CD4-positive, alpha-beta T cell (primary cell): ENCODE results near the gene ISYNA1. TPM values are rescaled to one million over a fixed set of nuclear protein-coding genes. Genes with fewer than 3 reads are reported as not detected.

Experiments used
- ATAC-seq: fragments of 200-7000 bp; cut with Tn5 transposase; one replicate; pipeline ENCODE4 v1.10.0; 2022; ENCODE audit warnings: mild to moderate bottlenecking; ENCODE audit not compliant: poor library complexity
- CTCF ChIA-PET: fragments of 350-600 bp; sonication (Branson Sonifier 250); formaldehyde crosslinking; loops from one replicate; lab custom pipeline; 2021; ENCODE audit warnings: antibody characterized with exemption, inconsistent platforms; lab: Charles Lee
- POLR2A ChIA-PET: fragments of 350-600 bp; sonication (Branson Sonifier 250); formaldehyde crosslinking; loops from one replicate; lab custom pipeline; 2021; ENCODE audit warnings: antibody characterized with exemption, inconsistent platforms; lab: Charles Lee
- DNase-seq, 14 experiments: peaks; one replicate each; pipeline ENCODE4 v3.0.0-alpha.2; 2013 to 2020; ENCODE audit warnings: mixed read lengths in 2 of 14
- H3K27ac ChIP-seq, 2 donors: one replicate each; pipeline versions ENCODE4 v1.5.1 to v1.7.0; 2013; ENCODE audit warnings: low read length in 2 of 2, low read depth in 1 of 2, mild to moderate bottlenecking in 1 of 2
- H3K27me3 ChIP-seq, 2 experiments: 1 replicate in 1 of 2; 2 replicates in 1 of 2; pipeline versions ENCODE4 v1.6.1 to v1.7.0; 2013; ENCODE audit warnings: low read length in 2 of 2, control low read depth in 1 of 2, mild to moderate bottlenecking in 1 of 2, moderate library complexity in 1 of 2; ENCODE audit not compliant: insufficient read depth in 2 of 2, control insufficient read depth in 1 of 2
- H3K36me3 ChIP-seq: one replicate; pipeline ENCODE4 v1.6.1; 2013; ENCODE audit warnings: low read length, control low read depth; ENCODE audit not compliant: insufficient read depth
- H3K4me1 ChIP-seq: one replicate; pipeline ENCODE4 v1.6.1; 2013; ENCODE audit warnings: low read length, control low read depth; ENCODE audit not compliant: insufficient read depth
- H3K4me3 ChIP-seq: one replicate; pipeline ENCODE4 v1.5.1; 2013; ENCODE audit warnings: mild to moderate bottlenecking, low read length, moderate library complexity
- H3K9me3 ChIP-seq, 2 experiments: 1 replicate in 1 of 2; 2 replicates in 1 of 2; pipeline versions ENCODE4 v1.6.1 to v1.7.0; 2013; ENCODE audit warnings: low read length in 2 of 2, mild to moderate bottlenecking in 2 of 2, control low read depth in 1 of 2, moderate library complexity in 1 of 2; ENCODE audit not compliant: control insufficient read depth in 1 of 2, insufficient read depth in 1 of 2
- H3K27ac Mint-ChIP-seq: one replicate; pipeline ENCODE4 v1.8.0; 2020; ENCODE audit warnings: mixed read lengths
- H3K27me3 Mint-ChIP-seq: one replicate; pipeline ENCODE4 v1.8.0; 2021; ENCODE audit warnings: mixed read lengths
- H3K36me3 Mint-ChIP-seq: one replicate; pipeline ENCODE4 v1.8.0; 2021; ENCODE audit warnings: low read depth, mixed read lengths
- H3K4me1 Mint-ChIP-seq: one replicate; pipeline ENCODE4 v1.8.0; 2021; ENCODE audit warnings: low read depth, mixed read lengths
- H3K4me3 Mint-ChIP-seq: one replicate; pipeline ENCODE4 v1.8.0; 2020; ENCODE audit warnings: mild to moderate bottlenecking, mixed read lengths
- H3K9me3 Mint-ChIP-seq: one replicate; pipeline ENCODE4 v1.8.0; 2020; ENCODE audit warnings: mixed read lengths
- intact Hi-C, 2 experiments: fragments of 100-400 bp; cut with DNase I in 1 of 2; cut with micrococcal nuclease in 1 of 2; formaldehyde crosslinking; loops; one replicate each; pipeline versions ENCODE4 v1.15.1 to v1.9.0; 2023 to 2025; cut with DNase I, micrococcal nuclease
- total RNA-seq, 174 experiments: library from RNA in 2 of 174; stranded (reverse) in 2 of 174; gene quantifications; one replicate each; pipeline ENCODE4 v1.2.3 and lab custom pipeline; 2021 to 2026
- TF ChIP-seq, protein P1 (sequence below): fragments of 200-600 bp; IDR thresholded peaks from one replicate; pipeline ENCODE4 v1.8.0; 2022; ENCODE audit warnings: antibody characterized with exemption, mild to moderate bottlenecking

Gene ISYNA1
- total RNA-seq, 2 experiments from 2014 or later: 34.1 to 41.3 TPM

- peaks cover 11 to 30% of the 10 kb centered on the region in 2 experiments for H3K27me3 ChIP-seq
- Mint-ChIP-seq H3K4me1 (peaks cover 71% of the 10 kb centered on the region), H3K9me3 (no peaks in the 10 kb centered on the region), H3K27ac (peak overlapping the region; percentile 81), H3K4me3 (peak overlapping the region; percentile 92), H3K27me3 (peaks cover 48% of the 10 kb centered on the region), H3K36me3 (no peaks in the 10 kb centered on the region)
- intact Hi-C loops: loop anchor here in 1 of 2 experiments (5.0 kb wide), 2 partner anchors 75 to 90 kb away; partner anchors contain the start of gene PGPEP1
- H3K27ac ChIP-seq: peak overlapping the region in 1 of 2 donors; percentile 67
- H3K4me1 ChIP-seq: peaks cover 79% of the 10 kb centered on the region
- TF ChIP-seq, protein P1, sequence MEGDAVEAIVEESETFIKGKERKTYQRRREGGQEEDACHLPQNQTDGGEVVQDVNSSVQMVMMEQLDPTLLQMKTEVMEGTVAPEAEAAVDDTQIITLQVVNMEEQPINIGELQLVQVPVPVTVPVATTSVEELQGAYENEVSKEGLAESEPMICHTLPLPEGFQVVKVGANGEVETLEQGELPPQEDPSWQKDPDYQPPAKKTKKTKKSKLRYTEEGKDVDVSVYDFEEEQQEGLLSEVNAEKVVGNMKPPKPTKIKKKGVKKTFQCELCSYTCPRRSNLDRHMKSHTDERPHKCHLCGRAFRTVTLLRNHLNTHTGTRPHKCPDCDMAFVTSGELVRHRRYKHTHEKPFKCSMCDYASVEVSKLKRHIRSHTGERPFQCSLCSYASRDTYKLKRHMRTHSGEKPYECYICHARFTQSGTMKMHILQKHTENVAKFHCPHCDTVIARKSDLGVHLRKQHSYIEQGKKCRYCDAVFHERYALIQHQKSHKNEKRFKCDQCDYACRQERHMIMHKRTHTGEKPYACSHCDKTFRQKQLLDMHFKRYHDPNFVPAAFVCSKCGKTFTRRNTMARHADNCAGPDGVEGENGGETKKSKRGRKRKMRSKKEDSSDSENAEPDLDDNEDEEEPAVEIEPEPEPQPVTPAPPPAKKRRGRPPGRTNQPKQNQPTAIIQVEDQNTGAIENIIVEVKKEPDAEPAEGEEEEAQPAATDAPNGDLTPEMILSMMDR: no peak
- POLR2A ChIA-PET: interaction anchor here (0.6 to 9.0 kb wide), 9 partner anchors 11 to 786 kb away, joined by 3 to 97 read pairs (median 4); partner anchors contain the start of genes CCDC124, JUND, LSM4 and NR2C2AP
- ATAC-seq: no peak
- CTCF ChIA-PET: interaction anchor here (1.5 to 5.7 kb wide), 5 partner anchors 11 to 225 kb away, joined by 3 to 32 read pairs (median 4); no protein-coding TSS in a partner anchor
- peak in 4 of 14 experiments; percentile 18 to 66 (median 60) for DNase-seq
- H3K36me3 ChIP-seq: no peaks in the 10 kb centered on the region
- no peaks in the 10 kb centered on the region for H3K9me3 ChIP-seq
- H3K4me3 ChIP-seq: peak overlapping the region; percentile 54
These were observed 20.5 kb downstream of the ISYNA1 start for GRCh38 chr19:18417250-18418028.

DNA sequence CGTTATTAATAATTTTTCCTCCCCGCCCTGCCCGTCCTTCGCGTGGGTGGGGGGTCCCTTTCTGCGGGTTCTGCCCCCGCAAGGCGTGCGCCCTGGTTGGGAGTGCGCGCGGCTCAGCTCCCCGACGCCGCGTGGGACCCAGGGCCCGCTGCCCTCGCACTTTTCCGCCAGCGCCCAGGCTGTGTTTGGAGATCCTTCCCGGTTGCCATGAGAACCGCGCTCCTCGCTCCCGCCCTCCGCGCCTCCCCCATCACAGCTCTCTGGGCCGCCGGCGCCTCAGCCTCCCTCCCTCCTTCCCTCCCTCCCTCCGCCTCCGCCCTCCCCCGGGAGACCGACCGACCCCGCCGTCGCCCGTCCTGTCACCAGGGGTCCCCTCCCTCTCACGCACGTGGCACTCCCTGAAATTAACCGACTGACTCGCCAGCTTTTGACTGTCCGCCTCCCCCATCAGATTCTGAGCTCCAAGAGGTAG lies 21.1 kb downstream of the ISYNA1 start:
- CTCF ChIA-PET: interaction anchor here (1.0 to 5.7 kb wide), 4 partner anchors 28 to 139 kb away, joined by 3 to 32 read pairs (median 4); no protein-coding TSS in a partner anchor

More for the DNA sequence above, 21.1 kb downstream of the ISYNA1 start:
- TF ChIP-seq, protein P1: no peak
- no peaks in the 10 kb centered on the region for H3K36me3 ChIP-seq
- POLR2A ChIA-PET: interaction anchor here (0.6 to 9.0 kb wide), 9 partner anchors 12 to 787 kb away, joined by 3 to 97 read pairs (median 4); partner anchors contain the start of genes JUND, LSM4, NR2C2AP and RAB3A
- H3K27ac ChIP-seq: peak overlapping the region in 1 of 2 donors; percentile 67
- peaks cover 72% of the 10 kb centered on the region for H3K4me1 ChIP-seq
- H3K4me3 Mint-ChIP-seq: peak overlapping the region; percentile 84
- H3K36me3 Mint-ChIP-seq: no peaks in the 10 kb centered on the region
- peak overlapping the region; percentile 43 for H3K27ac Mint-ChIP-seq
- peaks cover 48% of the 10 kb centered on the region for H3K27me3 Mint-ChIP-seq
- H3K27me3 ChIP-seq: peaks cover 11 to 30% of the 10 kb centered on the region in 2 experiments
- H3K9me3 ChIP-seq: no peaks in the 10 kb centered on the region
- intact Hi-C loops: loop anchor here in 1 of 2 experiments (5.0 kb wide), 2 partner anchors 75 to 90 kb away; partner anchors contain the start of gene PGPEP1
- peak overlapping the region; percentile 54 for H3K4me3 ChIP-seq
- DNase-seq (peak in 11 of 14 experiments; percentile 35 to 89 (median 57)), ATAC-seq (peak; percentile 11)
- H3K4me1 Mint-ChIP-seq: peaks cover 66% of the 10 kb centered on the region
- no peaks in the 10 kb centered on the region for H3K9me3 Mint-ChIP-seq
